GM15510 (cell line): ENCODE data around the gene APPL2.

Experiments
- POLR2A ChIP-seq: IDR thresholded peaks from 3 replicates; pipeline ENCODE4 v1.6.1; 2011; ENCODE audit warnings: borderline replicate concordance; ENCODE audit not compliant: insufficient read length; ENCODE audit errors: extremely low read depth

APPL2 gene

GRCh38 chr12:105218434-105218833 is 17.5 kb downstream of the APPL2 start:
- TF ChIP-seq POLR2A = no peak

DNA sequence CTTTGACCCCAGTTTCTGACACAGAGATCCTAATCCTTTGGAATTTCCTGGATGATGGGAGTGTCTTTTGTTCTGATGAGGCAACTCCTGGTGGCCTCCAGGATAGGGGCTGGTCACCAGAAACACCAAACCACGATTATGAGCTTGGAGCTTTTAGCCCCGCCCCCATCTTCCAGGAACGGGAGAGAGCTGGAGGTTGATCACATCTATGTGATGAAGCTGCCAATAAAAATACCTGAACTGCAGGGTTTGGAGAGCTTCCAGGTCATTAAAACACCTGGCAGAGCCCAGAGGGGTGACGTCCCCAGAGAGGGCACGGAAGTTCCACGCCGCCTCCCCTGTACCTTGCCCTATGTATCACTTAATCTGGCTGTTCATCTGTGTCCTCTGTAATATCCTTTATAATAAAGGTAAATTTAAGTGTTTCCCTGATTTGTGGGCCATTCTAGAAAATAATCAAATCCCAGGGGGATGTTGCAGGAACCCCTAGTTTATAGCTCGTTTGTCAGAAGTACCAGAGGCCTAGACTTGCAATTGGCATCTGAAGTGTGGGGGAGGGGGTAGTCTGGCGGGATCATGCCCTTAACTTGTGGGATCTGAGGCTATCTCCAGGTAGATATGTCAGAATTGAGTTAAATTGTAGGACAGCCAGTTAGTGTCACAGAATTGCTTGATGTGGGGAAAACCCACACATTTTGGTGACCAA is 21.2 kb downstream of the APPL2 start:
- TF ChIP-seq POLR2A = no peak

GRCh38 chr12:105214148-105214547 is 21.8 kb downstream of the APPL2 start:
- no peak for TF ChIP-seq POLR2A

DNA sequence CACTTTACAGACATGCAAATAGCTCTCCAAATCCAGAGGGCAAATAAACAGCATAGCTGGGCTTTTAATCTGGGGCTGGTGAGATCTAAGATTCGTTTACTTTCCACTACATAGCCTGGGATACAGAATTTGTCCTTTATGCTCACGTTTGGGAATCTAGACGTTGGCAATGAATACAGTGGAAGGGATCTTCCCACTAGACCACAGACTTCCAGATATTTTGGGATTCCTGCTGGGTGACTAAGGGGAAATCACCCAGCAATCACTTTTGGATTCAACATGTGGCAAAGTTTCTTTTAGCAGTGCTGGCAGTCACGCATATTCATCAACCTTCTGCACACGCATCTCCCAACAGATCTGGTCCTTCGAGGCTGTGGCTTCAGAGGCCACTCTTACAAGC is 23.5 kb downstream of the APPL2 start:
- no peak for TF ChIP-seq POLR2A

- TF ChIP-seq POLR2A = no peak
These were observed 26.9 kb downstream of the APPL2 start for GRCh38 chr12:105209091-105209490.

GRCh38 chr12:105206686-105207374 is 29.1 kb downstream of the APPL2 start:
- TF ChIP-seq POLR2A = no peak

DNA sequence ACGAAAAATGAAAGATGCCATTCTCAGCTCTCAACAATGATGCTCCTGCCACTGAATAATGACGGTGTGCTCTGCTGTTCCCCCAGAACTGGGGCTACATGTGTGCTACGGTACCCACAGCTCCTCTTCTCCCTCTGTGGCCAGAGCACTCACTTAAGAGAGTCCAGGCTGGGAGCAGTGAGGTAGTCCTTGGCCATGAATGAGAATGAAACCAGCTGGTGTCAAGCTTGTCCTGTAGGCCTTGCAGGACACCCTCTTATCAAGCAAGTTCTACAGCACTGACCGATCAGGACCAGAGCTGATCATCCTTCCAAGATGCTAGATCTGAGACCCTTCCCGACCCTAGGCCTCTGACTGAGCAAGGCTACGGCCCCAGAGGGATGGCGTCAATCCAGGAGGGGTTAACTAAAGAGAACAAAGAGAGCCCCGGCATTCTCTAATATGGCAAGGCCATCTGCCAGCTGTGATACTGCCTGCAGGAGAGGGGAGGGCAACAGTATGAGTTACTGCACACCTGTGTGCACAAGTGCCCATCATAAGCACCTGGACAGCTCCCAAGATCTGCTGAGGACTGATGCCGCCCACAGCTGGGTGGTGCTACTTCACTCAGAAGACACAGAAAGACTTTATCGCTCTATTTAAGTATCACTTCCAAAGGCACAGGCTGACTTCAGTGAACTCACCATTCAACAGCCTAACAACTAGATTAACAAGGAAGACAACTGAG is 30.5 kb downstream of the APPL2 start:
- no peak for TF ChIP-seq POLR2A

DNA sequence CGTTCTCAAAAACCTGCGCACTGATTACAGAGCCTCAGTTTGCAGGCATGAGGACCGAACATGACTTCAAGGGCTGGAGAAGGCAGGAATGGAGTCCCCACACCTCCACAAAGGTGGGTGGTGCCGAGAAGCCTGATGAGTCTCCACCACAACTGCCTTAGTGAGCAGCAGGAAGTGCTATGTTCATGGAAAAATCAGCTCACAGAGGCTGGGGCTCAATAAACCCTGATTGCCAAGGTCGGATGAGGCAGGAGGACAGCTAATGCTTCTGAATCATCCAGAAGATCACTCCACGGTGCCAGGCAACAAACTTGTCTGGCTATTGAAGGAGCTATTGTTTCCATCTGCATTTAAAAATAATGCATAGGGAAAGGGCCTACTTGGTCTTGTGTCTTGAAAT is 31.1 kb downstream of the APPL2 start:
- TF ChIP-seq POLR2A = no peak

- TF ChIP-seq POLR2A = no peak
These were observed 31.8 kb downstream of the APPL2 start for GRCh38 chr12:105204127-105204526.

DNA sequence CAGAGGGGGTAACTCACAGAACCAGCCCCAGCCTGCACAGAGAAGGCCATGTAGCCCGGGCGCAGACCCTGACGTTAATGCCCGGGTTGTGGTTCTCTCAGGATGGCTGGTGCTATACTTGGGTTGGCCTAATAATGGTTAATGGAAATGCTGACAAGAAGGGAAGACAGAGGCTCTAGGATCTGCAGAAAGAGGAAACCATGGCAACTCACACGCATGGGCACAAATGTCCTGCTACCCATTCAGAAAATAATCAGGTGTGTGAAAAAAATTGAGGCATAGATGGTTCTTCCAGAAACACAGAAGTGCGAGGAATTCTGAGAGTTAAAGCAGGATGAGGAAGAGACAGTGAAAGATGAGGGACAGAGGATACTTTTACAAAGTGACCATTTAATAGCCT is 33.8 kb downstream of the APPL2 start:
- no peak for TF ChIP-seq POLR2A

GRCh38 chr12:105201299-105201698 is 34.7 kb downstream of the APPL2 start:
- no peak for TF ChIP-seq POLR2A

- TF ChIP-seq POLR2A = no peak
These were observed 35.6 kb downstream of the APPL2 start for GRCh38 chr12:105200385-105200784.

GRCh38 chr12:105198961-105199360 is 37.0 kb downstream of the APPL2 start:
- TF ChIP-seq POLR2A = no peak

GRCh38 chr12:105196090-105196489 is 39.9 kb downstream of the APPL2 start:
- no peak for TF ChIP-seq POLR2A

GRCh38 chr12:105194947-105195346 is 41.0 kb downstream of the APPL2 start:
- TF ChIP-seq POLR2A = no peak
